ENCODE measurements around the gene ARHGAP21.
"Not testable (repeated sequence)": the region's sequence is repeated elsewhere in the genome, so short reads cannot be mapped to it uniquely, and the experiment has no call there.

Gene ARHGAP21

GRCh38 chr10:24683554-24683953 is 40.1 kb downstream of the ARHGAP21 start:
- DNase-seq, result no peak

GRCh38 chr10:24681572-24682088 is 42.1 kb downstream of the ARHGAP21 start:
- DNase-seq, result peak in 1 of 5 donors; percentile 16

GRCh38 chr10:24680647-24681524 is 42.8 kb downstream of the ARHGAP21 start:
- DNase-seq, result no peak

GRCh38 chr10:24678757-24679156 is 44.9 kb downstream of the ARHGAP21 start:
- no peak for DNase-seq

- DNase-seq, result peak in 1 of 5 donors; percentile 16
Observed at GRCh38 chr10:24674892-24675632, 48.6 kb downstream of the ARHGAP21 start.

- DNase-seq, result no peak
Observed at GRCh38 chr10:24670964-24671670, 52.6 kb downstream of the ARHGAP21 start.

GRCh38 chr10:24669285-24669852 is 54.3 kb downstream of the ARHGAP21 start:
- no peak for DNase-seq

- DNase-seq, result no peak
Observed at GRCh38 chr10:24668247-24668646, 55.4 kb downstream of the ARHGAP21 start.

GRCh38 chr10:24664991-24665390 is 58.7 kb downstream of the ARHGAP21 start:
- no peak for DNase-seq

- no peak for DNase-seq
Observed at GRCh38 chr10:24661376-24661775, 62.3 kb downstream of the ARHGAP21 start.

- DNase-seq, result not testable (repeated sequence)
Observed at GRCh38 chr10:24658319-24658718, 65.4 kb downstream of the ARHGAP21 start.

- not testable (repeated sequence) for DNase-seq
Observed at GRCh38 chr10:24656326-24656725, 67.4 kb downstream of the ARHGAP21 start.

- no peak for DNase-seq
Observed at GRCh38 chr10:24652381-24652957, 71.2 kb downstream of the ARHGAP21 start.

- no peak for DNase-seq
Observed at GRCh38 chr10:24651923-24652322, 71.8 kb downstream of the ARHGAP21 start.

- no peak for DNase-seq
Observed at GRCh38 chr10:24650669-24651391, 72.9 kb downstream of the ARHGAP21 start.

- peak in 1 of 5 donors; percentile 38 for DNase-seq
Observed at GRCh38 chr10:24645784-24646183, 77.9 kb downstream of the ARHGAP21 start.

- DNase-seq, result no peak
Observed at GRCh38 chr10:24645022-24645421, 78.7 kb downstream of the ARHGAP21 start.

GRCh38 chr10:24643679-24644209 is 79.9 kb downstream of the ARHGAP21 start:
- DNase-seq, result no peak

- peak in 1 of 5 donors; percentile 52 for DNase-seq
Observed at GRCh38 chr10:24642921-24643678, 80.6 kb downstream of the ARHGAP21 start.

GRCh38 chr10:24639124-24639523 is 84.6 kb downstream of the ARHGAP21 start:
- DNase-seq, result no peak

Measured in T-helper 1 cell (primary cell).